Gastroesophageal sphincter (tissue), 4 donors: ENCODE results near the gene APOD. TPM values are rescaled to one million over a fixed set of nuclear protein-coding genes. Genes with fewer than 3 reads are reported as not detected.

Experiments used
- ATAC-seq: fragments of 150-250 bp; one replicate; pipeline ENCODE4 v1.9.1; 2016; ENCODE audit warnings: mild to moderate bottlenecking, moderate library complexity
- H3K27ac ChIP-seq, 4 donors: fragments of 200-600 bp; sonication (generic) in 3 of 4; 1 replicate in 3 of 4; 2 replicates in 1 of 4; pipeline ENCODE4 v1.5.1; 2016 to 2019
- H3K27me3 ChIP-seq: fragments of 200-600 bp; sonication (generic); one replicate; pipeline ENCODE4 v1.5.1; 2019
- H3K36me3 ChIP-seq, 2 donors: fragments of 200-600 bp; sonication (generic); one replicate each; pipeline ENCODE4 v1.5.1; 2019; ENCODE audit warnings: control low read depth in 1 of 2
- H3K4me1 ChIP-seq, 3 donors: fragments of 200-600 bp; sonication (generic); 1 replicate in 2 of 3; 2 replicates in 1 of 3; pipeline ENCODE4 v1.5.1; 2016 to 2019; ENCODE audit warnings: control low read depth in 2 of 3
- H3K4me3 ChIP-seq, 2 donors: fragments of 200-600 bp; sonication (generic); one replicate each; pipeline ENCODE4 v1.5.1; 2019; ENCODE audit warnings: mild to moderate bottlenecking in 1 of 2, moderate library complexity in 1 of 2
- H3K9me3 ChIP-seq, 3 donors: fragments of 200-600 bp; sonication (generic); one replicate each; pipeline ENCODE4 v1.5.1; 2017 to 2019; ENCODE audit warnings: control low read depth in 2 of 3
- CTCF ChIP-seq, 4 experiments: fragments of 200-600 bp in 2 of 4; fragments of 450-650 bp in 2 of 4; sonication (generic) in 1 of 4; IDR thresholded peaks; one replicate each; pipeline ENCODE4 v1.5.1; 2017 to 2019; ENCODE audit warnings: antibody characterized with exemption in 4 of 4, mild to moderate bottlenecking in 2 of 4, moderate library complexity in 2 of 4
- EP300 ChIP-seq: sonication (generic); formaldehyde crosslinking; IDR thresholded peaks from one replicate; pipeline ENCODE4 v1.6.1; 2017; ENCODE audit warnings: antibody characterized with exemption, mild to moderate bottlenecking
- POLR2A ChIP-seq, 2 donors: fragments of 450-650 bp; IDR thresholded peaks; one replicate each; pipeline ENCODE4 v1.6.1; 2017; ENCODE audit warnings: antibody characterized with exemption in 2 of 2, mild to moderate bottlenecking in 2 of 2, moderate library complexity in 1 of 2
- POLR2AphosphoS5 ChIP-seq: sonication (generic); formaldehyde crosslinking; IDR thresholded peaks from one replicate; pipeline ENCODE4 v1.6.1; 2017; ENCODE audit warnings: antibody characterized with exemption
- WGBS, 2 donors: methylation state at CpG; one replicate each; pipeline ENCODE4 v1.1.5; 2018; ENCODE audit warnings: low coverage in 1 of 2; 5-methylcytosine and 5-hydroxymethylcytosine counted together
- total RNA-seq, 4 donors: library from RNA; depleted of rRNA; stranded (reverse); fragments of >200 nt; gene quantifications; one replicate each; pipeline ENCODE4 v1.1.0, GENCODE V29; 2016

The APOD gene
- total RNA-seq, 4 donors from 2014 or later, result 123 to 541 (median 380) TPM

GRCh38 chr3:195571361-195571760 lies 12.4 kb downstream of the APOD start:
- no peak overlapping the region for H3K27ac ChIP-seq
- ATAC-seq, result no peak
- peaks cover 25% of the 10 kb centered on the region for H3K27me3 ChIP-seq
- H3K4me3 ChIP-seq, result no peak overlapping the region
- no peak for TF ChIP-seq POLR2AphosphoS5
- no peak for TF ChIP-seq CTCF (IDR thresholded peaks at IDR 0.05)
- TF ChIP-seq EP300, result no peak
- TF ChIP-seq POLR2A (IDR thresholded peaks at IDR 0.05), result no peak
- H3K36me3 ChIP-seq, result no peaks in the 10 kb centered on the region
- no peaks in the 10 kb centered on the region for H3K9me3 ChIP-seq
- 67 to 69% methylated on average over 2 to 4 of the region's 6 CpGs for WGBS, 2 donors
- no peaks in the 10 kb centered on the region for H3K4me1 ChIP-seq

- WGBS, 2 donors, result 82 to 83% methylated on average over 7 to 8 of the region's 9 CpGs
- no peak overlapping the region for H3K4me3 ChIP-seq
- H3K9me3 ChIP-seq, result no peaks in the 10 kb centered on the region
- no peak for ATAC-seq
- no peak overlapping the region for H3K27ac ChIP-seq
- no peaks in the 10 kb centered on the region for H3K36me3 ChIP-seq
- no peaks in the 10 kb centered on the region for H3K4me1 ChIP-seq
- TF ChIP-seq POLR2A (IDR thresholded peaks at IDR 0.05) (no peak), CTCF (IDR thresholded peaks at IDR 0.05) (no peak), POLR2AphosphoS5 (no peak), EP300 (no peak)
- peaks cover 29% of the 10 kb centered on the region for H3K27me3 ChIP-seq
Observed at GRCh38 chr3:195570912-195571311, 12.8 kb downstream of the APOD start.

- Histone ChIP-seq H3K4me3 (no peak overlapping the region), H3K27me3 (peaks cover 34% of the 10 kb centered on the region), H3K4me1 (no peaks in the 10 kb centered on the region), H3K27ac (no peak overlapping the region), H3K36me3 (no peaks in the 10 kb centered on the region), H3K9me3 (no peaks in the 10 kb centered on the region)
- no peak for ATAC-seq
- TF ChIP-seq POLR2AphosphoS5, result no peak
- TF ChIP-seq POLR2A (IDR thresholded peaks at IDR 0.05), result no peak
- TF ChIP-seq CTCF (IDR thresholded peaks at IDR 0.05), result no peak
- TF ChIP-seq EP300, result no peak
- 73 to 74% methylated on average over 5 to 6 of the region's 6 CpGs for WGBS, 2 donors
Observed at GRCh38 chr3:195570344-195570743, 13.4 kb downstream of the APOD start.

GRCh38 chr3:195568630-195569029 lies 15.1 kb downstream of the APOD start:
- H3K36me3 ChIP-seq, result no peaks in the 10 kb centered on the region

More at GRCh38 chr3:195568630-195569029, 15.1 kb downstream of the APOD start:
- TF ChIP-seq CTCF (IDR thresholded peaks at IDR 0.05) (no peak), EP300 (no peak), POLR2AphosphoS5 (no peak), POLR2A (IDR thresholded peaks at IDR 0.05) (no peak)
- Histone ChIP-seq H3K9me3 (no peaks in the 10 kb centered on the region), H3K4me3 (no peak overlapping the region), H3K27me3 (peaks cover 35% of the 10 kb centered on the region), H3K4me1 (no peaks in the 10 kb centered on the region), H3K27ac (no peak overlapping the region)
- no peak for ATAC-seq
- WGBS, 2 donors, result 70 to 88% methylated on average over 2 to 5 of the region's 5 CpGs
